Stimulated activated CD8-positive, alpha-beta memory T cell treated with anti-CD3 and anti-CD28 coated beads, Interleukin-12 subunit alpha, Interleukin-12 subunit beta, amount 100 ng/mL, for 24 hours (primary cell): ENCODE results near the gene PHIP.

Experiments
- DNase-seq: peaks from one replicate; pipeline ENCODE4 v3.0.0-alpha.2; 2020; ENCODE audit errors: extremely low read depth

PHIP gene

GRCh38 chr6:79070206-79070825 lies 7.7 kb downstream of the PHIP start:
- no peak for DNase-seq

DNA sequence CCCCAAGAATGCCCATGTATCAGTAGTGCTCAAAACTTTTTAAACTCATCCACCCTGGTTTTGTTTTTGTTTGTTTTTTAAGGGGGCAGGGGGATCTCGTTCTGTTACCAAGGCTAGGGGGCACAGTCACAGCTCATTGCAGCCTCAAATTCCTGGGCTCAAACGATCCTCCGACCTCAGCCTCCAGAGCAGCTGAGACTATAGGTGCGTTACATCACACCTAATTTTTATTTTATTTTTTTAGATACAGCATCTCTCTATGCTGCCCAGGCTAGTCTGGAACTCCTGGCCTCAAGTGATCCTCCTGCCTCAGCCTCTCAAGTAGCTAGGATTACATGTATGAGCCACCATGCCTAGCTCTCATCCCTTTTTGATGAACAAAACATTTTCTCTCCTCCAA lies 11.2 kb downstream of the PHIP start:
- no peak for DNase-seq

GRCh38 chr6:79066330-79066729 lies 11.7 kb downstream of the PHIP start:
- no peak for DNase-seq

DNA sequence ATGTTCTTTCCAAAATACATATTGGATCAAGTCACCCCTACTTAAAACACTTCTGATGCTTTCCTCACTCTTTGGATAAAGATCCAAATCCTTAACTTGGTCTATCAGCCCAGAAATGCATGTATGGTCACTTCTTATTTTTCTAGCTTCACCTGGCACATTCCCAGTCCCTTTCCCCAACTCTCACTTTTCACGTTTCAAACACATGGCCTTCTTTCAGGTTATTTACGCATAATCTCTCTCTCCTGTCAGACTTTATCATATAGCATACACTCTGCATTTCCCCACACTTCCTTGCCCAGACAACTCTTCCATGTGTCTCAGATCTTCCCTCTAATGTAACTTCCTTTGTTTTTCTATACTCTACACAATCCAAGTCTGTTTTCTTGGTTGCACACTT lies 12.8 kb downstream of the PHIP start:
- no peak for DNase-seq

GRCh38 chr6:79064635-79065034 lies 13.4 kb downstream of the PHIP start:
- DNase-seq, result no peak

DNA sequence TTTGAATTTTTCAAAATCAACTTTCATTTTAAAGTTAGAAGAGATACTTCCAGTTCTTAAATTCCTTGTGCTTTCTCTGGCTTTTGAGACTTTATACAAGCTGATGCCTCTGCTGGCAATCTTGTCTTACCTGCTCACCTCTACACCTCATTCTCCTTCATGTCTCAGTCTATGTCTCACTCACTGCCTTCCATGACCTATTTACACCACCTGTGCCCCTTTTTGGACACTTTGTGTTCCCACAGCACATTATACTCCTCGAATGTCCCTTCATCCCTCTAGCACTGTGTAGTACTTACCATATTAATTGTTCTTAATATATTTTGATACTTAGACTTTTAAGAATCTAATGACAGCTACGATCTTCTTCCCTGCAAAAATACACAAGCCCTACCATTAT lies 15.3 kb downstream of the PHIP start:
- no peak for DNase-seq

- DNase-seq, result no peak
Observed at GRCh38 chr6:79057746-79058145, 20.3 kb downstream of the PHIP start.

DNA sequence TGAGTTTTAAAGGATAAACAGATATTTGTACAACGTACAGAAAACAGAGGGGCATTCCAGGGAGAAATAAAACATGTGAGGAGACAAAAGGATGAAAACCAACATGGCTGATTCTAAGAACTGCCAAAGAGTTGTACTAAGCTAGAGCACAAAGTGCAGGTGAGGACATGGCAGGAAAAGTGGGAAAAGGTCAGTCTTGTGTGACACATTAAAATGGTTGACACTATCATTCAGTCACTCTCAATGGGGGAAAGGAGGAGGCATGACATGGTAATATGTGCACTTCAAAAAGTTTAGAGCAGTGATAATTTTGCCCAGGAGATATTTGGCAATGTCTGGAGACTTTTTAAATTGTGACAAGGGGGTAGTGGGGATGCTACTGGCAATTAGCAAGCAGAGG lies 21.8 kb downstream of the PHIP start:
- DNase-seq, result no peak

- DNase-seq, result no peak
Observed at GRCh38 chr6:79048611-79049010, 29.4 kb downstream of the PHIP start.

GRCh38 chr6:79047072-79047471 lies 31.0 kb downstream of the PHIP start:
- DNase-seq, result no peak

- DNase-seq, result no peak
Observed at GRCh38 chr6:79045966-79046365, 32.1 kb downstream of the PHIP start.

GRCh38 chr6:79042799-79043126 lies 35.3 kb downstream of the PHIP start:
- DNase-seq, result no peak

- no peak for DNase-seq
Observed at GRCh38 chr6:79042088-79042798, 35.8 kb downstream of the PHIP start.

DNA sequence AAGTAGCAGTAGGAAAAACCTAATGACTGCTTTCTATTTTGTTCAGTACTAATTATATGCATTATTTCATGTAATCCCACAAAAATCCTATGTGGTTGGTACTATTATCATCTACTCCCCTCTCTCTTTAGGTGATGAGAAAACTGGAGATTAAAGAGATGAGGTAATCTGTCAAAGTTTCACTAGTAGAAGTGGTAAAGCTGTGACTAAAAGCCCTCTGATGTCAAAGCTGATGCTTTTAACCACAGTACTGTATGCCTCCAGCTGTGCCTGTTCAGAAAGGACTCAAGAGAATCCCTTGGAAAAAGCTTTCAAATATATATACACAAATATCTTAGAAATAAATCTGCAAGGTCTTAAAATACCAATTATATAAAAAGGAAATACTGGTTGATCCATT lies 38.0 kb downstream of the PHIP start:
- no peak for DNase-seq

DNA sequence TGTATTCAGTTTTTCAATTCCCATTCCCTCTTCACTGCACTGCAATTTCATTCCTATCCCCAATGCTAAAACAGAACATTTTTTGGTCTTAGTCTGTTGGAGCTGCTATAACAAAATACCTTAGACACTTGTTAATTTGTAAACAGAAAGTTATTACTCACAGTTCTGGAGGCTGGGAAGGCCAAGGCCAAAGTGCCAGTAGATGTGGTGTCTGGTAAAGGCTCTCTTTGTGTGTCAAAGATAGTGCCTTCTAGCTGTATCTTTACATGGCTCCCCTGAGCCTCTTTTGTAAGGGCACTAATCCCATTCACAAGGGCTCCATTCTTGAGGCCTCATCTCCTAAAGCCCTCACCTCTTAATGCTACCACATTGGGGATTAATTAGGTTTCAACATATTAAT lies 40.0 kb downstream of the PHIP start:
- DNase-seq, result no peak

DNA sequence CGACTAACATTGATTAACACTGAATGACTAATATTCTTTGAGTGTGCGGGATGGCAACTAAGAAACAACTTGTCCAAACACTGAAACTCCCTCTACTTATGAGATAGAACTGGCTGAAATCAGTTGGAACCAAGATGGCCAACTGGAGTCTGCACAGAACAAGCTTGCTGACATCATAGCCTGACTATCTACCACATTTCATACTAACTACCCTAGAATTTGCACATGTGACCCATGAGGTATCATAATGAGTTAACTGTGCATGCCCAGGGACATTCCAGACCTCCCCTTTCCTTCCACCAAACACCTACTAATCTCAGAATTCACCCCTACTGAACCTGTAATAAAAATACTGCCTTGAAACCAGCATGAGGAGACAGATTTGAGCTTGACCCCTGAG lies 43.2 kb downstream of the PHIP start:
- DNase-seq, result no peak

DNA sequence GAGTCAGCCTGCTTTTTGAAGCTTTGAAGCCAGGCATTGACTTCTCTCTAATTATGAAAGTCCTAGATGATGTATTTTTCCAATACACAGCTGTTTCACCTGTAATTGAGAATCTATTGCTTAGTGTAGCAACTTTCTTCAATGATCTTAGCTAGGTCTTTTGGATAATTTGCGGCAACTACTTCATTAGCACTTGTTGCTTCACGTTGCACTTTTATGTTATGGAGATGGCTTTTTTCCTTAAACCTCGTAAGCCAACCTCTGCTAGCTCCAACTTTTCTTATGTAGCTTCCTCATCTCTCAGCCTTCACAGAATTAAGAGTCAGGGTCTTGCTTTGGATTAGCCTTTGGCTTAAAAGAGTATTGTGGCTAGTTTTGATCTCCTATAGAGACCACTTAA lies 44.8 kb downstream of the PHIP start:
- DNase-seq, result no peak

DNA sequence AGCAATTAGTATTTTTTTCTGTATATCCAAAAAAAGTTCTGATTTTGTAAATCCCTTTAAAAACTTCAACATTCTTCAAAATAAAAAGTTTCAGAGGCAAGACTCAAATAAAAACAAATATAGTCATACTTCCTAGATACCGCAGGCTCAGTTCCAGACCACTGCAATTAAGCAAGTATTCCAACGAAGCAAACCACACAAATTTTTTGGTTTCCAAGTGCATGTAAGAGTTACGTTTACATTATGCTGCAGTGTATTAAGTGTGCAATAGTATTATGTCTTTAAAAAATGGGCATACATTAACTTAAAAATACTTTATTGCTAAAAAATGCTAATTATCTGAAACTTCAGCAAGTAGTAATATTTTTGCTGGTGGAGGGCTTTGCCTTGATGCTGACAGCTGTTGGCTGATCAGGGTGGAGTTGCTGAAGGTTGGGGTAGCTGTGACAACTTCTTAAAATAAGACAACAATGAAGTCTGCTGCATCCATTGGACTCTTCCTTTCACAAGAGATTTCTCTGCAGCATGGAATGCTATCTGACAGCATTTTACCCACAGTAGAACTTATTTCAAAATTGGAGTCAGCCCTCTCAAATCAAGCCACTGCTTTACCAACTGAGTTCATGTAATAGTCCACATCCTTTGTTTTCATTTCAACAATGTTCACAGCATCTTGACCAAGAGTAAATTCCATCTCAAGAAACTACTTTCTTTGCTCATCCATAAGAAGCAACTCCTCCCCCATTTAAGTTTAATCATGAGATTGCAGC lies 46.0 kb downstream of the PHIP start:
- DNase-seq, result no peak

DNA sequence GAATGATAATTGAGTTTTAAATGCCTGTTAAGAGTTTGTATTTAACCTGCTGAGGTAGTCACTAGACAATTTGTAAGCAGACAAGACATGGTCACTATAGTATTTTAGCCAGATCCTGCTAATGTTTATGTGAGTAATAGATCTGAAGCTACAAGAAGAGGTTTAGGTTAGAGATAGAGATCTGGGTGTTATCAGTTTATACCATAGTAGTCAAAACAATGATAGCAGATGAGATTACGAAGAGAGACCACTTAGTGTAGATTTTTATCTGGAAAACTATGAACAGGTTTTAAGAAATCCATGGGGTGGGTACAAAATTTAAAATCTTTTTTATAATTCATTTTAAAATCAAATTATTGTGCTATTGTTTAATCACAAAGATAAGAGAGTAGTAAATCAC lies 47.5 kb downstream of the PHIP start:
- no peak for DNase-seq

- no peak for DNase-seq
Observed at GRCh38 chr6:79030023-79030422, 48.0 kb downstream of the PHIP start.

DNA sequence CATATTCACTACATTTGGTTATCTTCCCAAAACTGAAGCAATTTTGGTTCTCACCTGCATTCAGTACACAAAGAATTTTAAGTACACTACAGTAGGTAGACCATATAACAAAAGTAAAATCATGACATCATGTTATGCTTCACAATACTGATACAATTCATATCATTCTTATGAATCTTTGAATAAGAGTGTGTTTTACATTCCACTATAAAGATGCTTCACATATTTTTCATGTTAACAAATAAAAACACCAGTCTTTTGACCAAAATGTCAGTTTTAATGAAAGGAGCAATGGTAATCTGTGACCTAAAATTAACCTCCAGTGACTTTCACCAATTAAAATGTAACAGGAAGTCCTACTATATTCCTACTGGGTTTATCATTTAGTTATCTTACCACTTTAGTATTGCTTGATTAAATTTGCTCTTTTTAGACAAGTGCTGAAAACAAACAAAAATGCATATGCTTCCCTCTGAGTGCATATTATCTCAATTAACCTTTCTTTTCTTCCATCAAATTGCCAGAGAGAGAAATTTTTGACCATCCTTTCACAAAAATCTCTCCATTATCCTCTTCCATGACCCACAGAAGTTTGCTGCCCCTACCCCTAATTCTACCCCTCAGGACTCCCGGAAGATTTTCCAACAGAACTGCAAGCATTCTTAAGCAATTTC lies 49.3 kb downstream of the PHIP start:
- no peak for DNase-seq

GRCh38 chr6:79011940-79012339 lies 66.1 kb downstream of the PHIP start:
- DNase-seq, result no peak

GRCh38 chr6:79010422-79010821 lies 67.6 kb downstream of the PHIP start:
- no peak for DNase-seq
